Keratinocyte (primary cell): ENCODE measurements around the gene WDR19. TPM values are rescaled to one million over a fixed set of nuclear protein-coding genes. Genes with fewer than 3 reads are reported as not detected.
"Not testable (repeated sequence)": the region's sequence is repeated elsewhere in the genome, so short reads cannot be mapped to it uniquely, and the experiment has no call there.

Experiments used
- DNase-seq: peaks from one replicate; pipeline ENCODE4 v3.0.0-alpha.2; 2011; ENCODE audit warnings: low read depth, missing footprints, low spot score
- FAIRE-seq: peaks from 2 replicates; lab custom pipeline; 2011; peaks lifted over from hg19 to GRCh38; lab: Jason Lieb, UNC
- H2AFZ ChIP-seq: 2 replicates; pipeline ENCODE4 v1.6.0; 2012; ENCODE audit warnings: low read length, control low read depth, inconsistent platforms; ENCODE audit not compliant: control insufficient read depth
- H3K27ac ChIP-seq: 2 replicates; pipeline ENCODE4 v1.5.1; 2011; ENCODE audit warnings: low read length; ENCODE audit not compliant: control insufficient read depth, insufficient read depth
- H3K27me3 ChIP-seq: 3 replicates; pipeline ENCODE4 v1.6.0; 2011; ENCODE audit warnings: low read length; ENCODE audit not compliant: control insufficient read depth, insufficient read depth; ENCODE audit errors: extremely low read depth
- H3K36me3 ChIP-seq, 2 experiments: 2 replicates in 1 of 2; 3 replicates in 1 of 2; pipeline ENCODE4 v1.5.1; 2011; ENCODE audit warnings: low read length in 2 of 2, mild to moderate bottlenecking in 1 of 2; ENCODE audit not compliant: control insufficient read depth in 2 of 2, insufficient read depth in 2 of 2; ENCODE audit errors: extremely low read depth in 1 of 2
- H3K4me1 ChIP-seq: 3 replicates; pipeline ENCODE4 v1.5.1; 2011; ENCODE audit warnings: low read length; ENCODE audit not compliant: control insufficient read depth, insufficient read depth; ENCODE audit errors: extremely low read depth
- H3K4me2 ChIP-seq: 3 replicates; pipeline ENCODE4 v1.6.0; 2011; ENCODE audit warnings: low read depth, low read length; ENCODE audit not compliant: control insufficient read depth, insufficient read depth; ENCODE audit errors: extremely low read depth
- H3K4me3 ChIP-seq, 3 experiments: fragments of 200-600 bp in 1 of 3; sonication (generic) in 1 of 3; 2 replicates in 2 of 3; 3 replicates in 1 of 3; pipeline ENCODE4 v1.5.1; 2011 to 2016; ENCODE audit warnings: low read length in 3 of 3, mild to moderate bottlenecking in 3 of 3, control low read depth in 2 of 3, inconsistent platforms in 1 of 3, low read depth in 1 of 3, mixed read lengths in 1 of 3, mixed run types in 1 of 3, moderate library complexity in 1 of 3; ENCODE audit not compliant: control insufficient read depth in 2 of 3, insufficient read depth in 2 of 3; ENCODE audit errors: extremely low read depth in 1 of 3
- H3K79me2 ChIP-seq: 2 replicates; pipeline ENCODE4 v1.6.0; 2012; ENCODE audit warnings: low read length; ENCODE audit not compliant: control insufficient read depth, insufficient read depth
- H3K9ac ChIP-seq: 3 replicates; pipeline ENCODE4 v1.6.0; 2011; ENCODE audit warnings: low read length; ENCODE audit not compliant: control insufficient read depth, insufficient read depth; ENCODE audit errors: extremely low read depth
- H3K9me1 ChIP-seq: 3 replicates; pipeline ENCODE4 v1.6.0; 2011; ENCODE audit warnings: low read length; ENCODE audit not compliant: control insufficient read depth, insufficient read depth; ENCODE audit errors: extremely low read depth
- H3K9me3 ChIP-seq: 2 replicates; pipeline ENCODE4 v1.5.1; 2012; ENCODE audit warnings: low read depth, low read length; ENCODE audit not compliant: control insufficient read depth
- H4K20me1 ChIP-seq: 3 replicates; pipeline ENCODE4 v1.6.0; 2011; ENCODE audit warnings: low read length; ENCODE audit not compliant: control insufficient read depth, insufficient read depth; ENCODE audit errors: extremely low read depth
- EZH2 ChIP-seq: IDR thresholded peaks from one replicate; pipeline ENCODE4 v1.6.1; 2012; ENCODE audit warnings: inconsistent platforms, mild to moderate bottlenecking, low read length, moderate library complexity
- dilution Hi-C: fragments of 300-500 bp; cut with MboI; formaldehyde crosslinking; loops from one replicate; pipeline ENCODE4 v1.7.0; 2020; ENCODE audit warnings: low sequenced_read_pairs; ENCODE audit not compliant: extremely low pct_ligation_motif_present
- polyA plus RNA-seq, 5 experiments: library from polyadenylated mRNA; depleted of rRNA in 3 of 5; stranded (reverse) in 3 of 5; stranded (forward) in 1 of 5; unstranded in 1 of 5; fragments of >200 nt; gene quantifications; 1 replicate in 1 of 5; 2 replicates in 3 of 5; 3 replicates in 1 of 5; pipeline versions ENCODE4 v1.2.1 to v1.2.3, GENCODE V29; 2011 to 2012; ENCODE audit warnings: missing spikeins in 2 of 5, low read depth in 1 of 5, low replicate concordance in 1 of 5
- TF ChIP-seq, protein P1 (sequence below), 3 experiments: IDR thresholded peaks in 1 of 3; conservative IDR thresholded peaks in 1 of 3; optimal IDR thresholded peaks in 1 of 3; 2 replicates in 2 of 3; 3 replicates in 1 of 3; pipeline versions ENCODE3 to v1.5.1; 2011; ENCODE audit warnings: low read length in 3 of 3, mild to moderate bottlenecking in 3 of 3, moderate library complexity in 2 of 3, control low read depth in 1 of 3, inconsistent platforms in 1 of 3; ENCODE audit not compliant: insufficient read depth in 2 of 3; ENCODE audit errors: extremely low read depth in 1 of 3

Gene WDR19
- polyA plus RNA-seq, 1 donor (not counting 4 experiments of a cell fraction or from before 2014, with no cell fraction given), result 25.3 TPM

DNA sequence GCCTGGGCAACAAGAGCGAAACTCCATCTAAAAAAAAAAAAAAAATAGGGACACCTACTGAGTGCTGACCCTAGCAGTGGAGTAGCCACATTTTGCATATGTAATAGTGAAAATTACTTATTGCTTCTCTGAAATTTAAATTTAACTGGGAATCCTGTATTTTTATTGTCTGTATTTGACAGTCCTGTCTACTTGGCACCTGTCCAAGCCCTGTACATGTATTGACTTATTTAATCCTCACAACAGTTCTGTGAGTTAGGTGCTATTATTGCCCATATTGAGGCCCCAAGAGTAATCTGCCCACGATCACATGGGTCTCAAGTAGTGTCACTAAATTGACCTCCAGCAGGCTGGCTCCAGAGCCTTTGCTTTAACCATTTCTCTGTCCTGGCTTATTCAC is 81.6 kb downstream of the WDR19 start:
- no peak for FAIRE-seq
- H3K36me3 ChIP-seq, result no peaks in the 10 kb centered on the region

DNA sequence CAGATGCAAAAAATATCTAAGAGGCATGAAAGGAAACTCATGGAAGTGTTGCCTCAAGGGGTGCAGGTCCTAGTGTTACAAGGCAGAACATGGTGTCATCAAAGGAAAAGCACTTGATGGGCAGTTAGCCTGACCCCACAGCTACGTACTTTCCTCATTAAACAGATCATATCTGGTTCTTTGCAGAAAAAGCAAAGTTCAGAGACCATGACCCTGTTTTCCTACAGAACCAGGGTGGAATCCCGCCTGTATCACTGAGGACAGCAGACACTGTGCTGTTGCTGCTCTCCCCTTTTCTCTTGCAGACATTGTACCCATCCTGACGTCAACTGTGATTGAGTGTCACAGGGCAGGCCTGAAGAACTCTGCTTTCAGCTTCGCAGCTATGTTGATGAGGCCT is 92.2 kb downstream of the WDR19 start:
- no peaks in the 10 kb centered on the region for H3K9me3 ChIP-seq
- H3K9ac ChIP-seq, result no peak overlapping the region
- H3K27ac ChIP-seq, result no peak overlapping the region
- no peak overlapping the region for H2AFZ ChIP-seq
- no peaks in the 10 kb centered on the region for H4K20me1 ChIP-seq
- H3K79me2 ChIP-seq, result no peaks in the 10 kb centered on the region
- no peak for DNase-seq
- no peaks in the 10 kb centered on the region for H3K4me1 ChIP-seq
- H3K36me3 ChIP-seq, result peaks cover 5 to 8% of the 10 kb centered on the region in 2 experiments
- H3K4me3 ChIP-seq, result no peak overlapping the region
- no peak for TF ChIP-seq EZH2
- TF ChIP-seq, protein P1, sequence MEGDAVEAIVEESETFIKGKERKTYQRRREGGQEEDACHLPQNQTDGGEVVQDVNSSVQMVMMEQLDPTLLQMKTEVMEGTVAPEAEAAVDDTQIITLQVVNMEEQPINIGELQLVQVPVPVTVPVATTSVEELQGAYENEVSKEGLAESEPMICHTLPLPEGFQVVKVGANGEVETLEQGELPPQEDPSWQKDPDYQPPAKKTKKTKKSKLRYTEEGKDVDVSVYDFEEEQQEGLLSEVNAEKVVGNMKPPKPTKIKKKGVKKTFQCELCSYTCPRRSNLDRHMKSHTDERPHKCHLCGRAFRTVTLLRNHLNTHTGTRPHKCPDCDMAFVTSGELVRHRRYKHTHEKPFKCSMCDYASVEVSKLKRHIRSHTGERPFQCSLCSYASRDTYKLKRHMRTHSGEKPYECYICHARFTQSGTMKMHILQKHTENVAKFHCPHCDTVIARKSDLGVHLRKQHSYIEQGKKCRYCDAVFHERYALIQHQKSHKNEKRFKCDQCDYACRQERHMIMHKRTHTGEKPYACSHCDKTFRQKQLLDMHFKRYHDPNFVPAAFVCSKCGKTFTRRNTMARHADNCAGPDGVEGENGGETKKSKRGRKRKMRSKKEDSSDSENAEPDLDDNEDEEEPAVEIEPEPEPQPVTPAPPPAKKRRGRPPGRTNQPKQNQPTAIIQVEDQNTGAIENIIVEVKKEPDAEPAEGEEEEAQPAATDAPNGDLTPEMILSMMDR (optimal IDR thresholded peaks at IDR 0.05 in 1 of 3, IDR thresholded peaks at IDR 0.05 in 1 of 3, conservative IDR thresholded peaks at IDR 0.05 in 1 of 3; ENCODE audit: extremely low read depth in 1 of 3, insufficient read depth in 2 of 3, low read length in 3 of 3), result no peak
- FAIRE-seq, result no peak
- no peaks in the 10 kb centered on the region for H3K9me1 ChIP-seq
- dilution Hi-C loops, result no loop called here
- H3K27me3 ChIP-seq, result no peaks in the 10 kb centered on the region
- H3K4me2 ChIP-seq, result no peak overlapping the region

More for the DNA sequence above, 81.6 kb downstream of the WDR19 start:
- dilution Hi-C loops, result no loop called here
- no peak overlapping the region for H3K9ac ChIP-seq
- H3K4me2 ChIP-seq, result no peak overlapping the region
- H3K79me2 ChIP-seq, result no peaks in the 10 kb centered on the region
- no peak overlapping the region for H3K27ac ChIP-seq
- no peaks in the 10 kb centered on the region for H3K27me3 ChIP-seq
- H3K9me3 ChIP-seq, result no peaks in the 10 kb centered on the region
- no peaks in the 10 kb centered on the region for H3K9me1 ChIP-seq
- DNase-seq, result no peak
- H3K4me1 ChIP-seq, result no peaks in the 10 kb centered on the region
- TF ChIP-seq, protein P1 (optimal IDR thresholded peaks at IDR 0.05 in 1 of 3, IDR thresholded peaks at IDR 0.05 in 1 of 3, conservative IDR thresholded peaks at IDR 0.05 in 1 of 3; ENCODE audit: extremely low read depth in 1 of 3, insufficient read depth in 2 of 3, low read length in 3 of 3), result no peak
- no peak for TF ChIP-seq EZH2
- no peak overlapping the region for H2AFZ ChIP-seq
- H4K20me1 ChIP-seq, result no peaks in the 10 kb centered on the region
- H3K4me3 ChIP-seq, result no peak overlapping the region

DNA sequence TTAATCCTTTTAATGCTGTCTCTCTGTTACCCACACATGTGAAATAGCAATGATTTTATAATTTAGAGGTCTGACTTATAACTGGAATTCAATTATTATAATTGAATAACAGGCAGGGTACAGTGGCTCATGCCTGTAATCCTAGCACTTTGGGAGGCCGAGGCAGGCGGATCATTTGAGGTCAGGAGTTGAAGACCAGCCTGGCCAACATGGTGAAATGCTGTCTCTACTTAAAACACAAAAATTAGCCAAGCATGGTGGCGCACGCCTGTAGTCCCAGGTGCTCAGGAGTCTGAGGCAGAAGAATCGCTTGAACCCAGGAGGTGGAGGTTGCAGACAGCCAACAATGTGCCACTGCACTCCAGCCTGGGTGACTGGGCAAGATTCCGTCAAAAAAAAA is 95.3 kb downstream of the WDR19 start:
- H3K79me2 ChIP-seq, H3K4me1 ChIP-seq, H3K27me3 ChIP-seq, H3K9me1 ChIP-seq, H3K9me3 ChIP-seq, H2AFZ ChIP-seq, H4K20me1 ChIP-seq, H3K4me2 ChIP-seq, FAIRE-seq, H3K9ac ChIP-seq, H3K36me3 ChIP-seq, DNase-seq, H3K27ac ChIP-seq, H3K4me3 ChIP-seq, dilution Hi-C loops: not testable (repeated sequence)
